Endothelial cell of umbilical vein (primary cell): ENCODE data around the gene FMN1. TPM values are rescaled to one million over a fixed set of nuclear protein-coding genes. Genes with fewer than 3 reads are reported as not detected.
A peak's percentile ranks its signal among the peaks of the same experiment; 100 is the strongest.

Experiments used
- BruUV-seq: library from RNA; stranded (reverse); fragments of 400-500 nt; replicated peaks from 2 replicates; lab custom pipeline; 2021; lab: Mats Ljungman, UMichigan
- CTCF ChIA-PET: fragments of 300-600, 350-600 bp; sonication (Branson Sonifier 250); formaldehyde crosslinking; loops from one replicate; lab custom pipeline; 2021; ENCODE audit warnings: antibody characterized with exemption, inconsistent platforms; lab: Charles Lee
- POLR2A ChIA-PET: fragments of 300-600, 350-600 bp; sonication (Branson Sonifier 250); formaldehyde crosslinking; loops from one replicate; lab custom pipeline; 2021; ENCODE audit warnings: antibody characterized with exemption, inconsistent platforms; lab: Charles Lee
- DNase-seq: peaks from one replicate; pipeline ENCODE4 v3.0.0-alpha.2; 2011; ENCODE audit warnings: low read depth, low spot score
- FAIRE-seq: peaks from 2 replicates; lab custom pipeline; 2011; peaks lifted over from hg19 to GRCh38; lab: Jason Lieb, UNC
- H2AFZ ChIP-seq: 2 replicates; pipeline ENCODE4 v1.6.0; 2012; ENCODE audit warnings: low read depth, low read length, control low read depth, inconsistent platforms
- H3K27ac ChIP-seq: 2 replicates; pipeline ENCODE4 v1.5.1; 2011; ENCODE audit warnings: low read depth, mild to moderate bottlenecking, control low read depth, low read length, moderate library complexity; ENCODE audit not compliant: insufficient read depth
- H3K27me3 ChIP-seq, 2 experiments: 2 replicates each; pipeline versions ENCODE4 v1.6.0 to v1.6.1; 2011; ENCODE audit warnings: low read length in 2 of 2, mixed read lengths in 1 of 2; ENCODE audit not compliant: control insufficient read depth in 2 of 2, insufficient read depth in 2 of 2
- H3K36me3 ChIP-seq, 2 experiments: 2 replicates in 1 of 2; 3 replicates in 1 of 2; pipeline ENCODE4 v1.5.1; 2011; ENCODE audit warnings: low read length in 2 of 2, mild to moderate bottlenecking in 1 of 2, moderate library complexity in 1 of 2; ENCODE audit not compliant: control insufficient read depth in 2 of 2, insufficient read depth in 2 of 2; ENCODE audit errors: extremely low read depth in 1 of 2
- H3K4me1 ChIP-seq: 3 replicates; pipeline ENCODE4 v1.5.1; 2011; ENCODE audit warnings: mild to moderate bottlenecking, low read length; ENCODE audit not compliant: control insufficient read depth, insufficient read depth; ENCODE audit errors: extremely low read depth
- H3K4me2 ChIP-seq: 2 replicates; pipeline ENCODE4 v1.6.1; 2011; ENCODE audit warnings: low read length, control low read depth, mixed read lengths; ENCODE audit not compliant: insufficient read depth
- H3K4me3 ChIP-seq, 3 experiments: fragments of 200-600 bp in 1 of 3; sonication (generic), shearing (Covaris generic) in 1 of 3; replicated peaks in 1 of 3; 2 replicates each; pipeline ENCODE4 v1.5.1; 2011 to 2016; ENCODE audit warnings: control low read depth in 3 of 3, low read length in 3 of 3, mild to moderate bottlenecking in 2 of 3, inconsistent platforms in 1 of 3, low read depth in 1 of 3, moderate library complexity in 1 of 3; ENCODE audit not compliant: insufficient read depth in 1 of 3
- H3K79me2 ChIP-seq: 2 replicates; pipeline ENCODE4 v1.6.0; 2012; ENCODE audit warnings: low read length, inconsistent platforms; ENCODE audit not compliant: control insufficient read depth, insufficient read depth
- H3K9ac ChIP-seq: replicated peaks from 2 replicates; pipeline ENCODE3; 2011; ENCODE audit warnings: low read length, control low read depth; ENCODE audit not compliant: insufficient read depth; ENCODE audit errors: extremely low read depth
- H3K9me1 ChIP-seq: replicated peaks from 3 replicates; pipeline ENCODE4 v1.6.0; 2011; ENCODE audit warnings: mild to moderate bottlenecking, low read length; ENCODE audit not compliant: control insufficient read depth, insufficient read depth; ENCODE audit errors: extremely low read depth
- H3K9me3 ChIP-seq: replicated peaks from 2 replicates; pipeline ENCODE4 v1.5.1; 2012; ENCODE audit warnings: low read length, inconsistent platforms; ENCODE audit not compliant: control insufficient read depth, insufficient read depth
- H4K20me1 ChIP-seq: replicated peaks from 2 replicates; pipeline ENCODE3; 2011; ENCODE audit warnings: mild to moderate bottlenecking, low read length; ENCODE audit not compliant: control insufficient read depth, insufficient read depth; ENCODE audit errors: extremely low read depth
- EZH2 ChIP-seq: IDR thresholded peaks from 2 replicates; pipeline ENCODE4 v1.6.1; 2012; ENCODE audit warnings: borderline replicate concordance, low read depth, mild to moderate bottlenecking, moderate library complexity, low read length, inconsistent platforms; ENCODE audit not compliant: severe bottlenecking
- FOS ChIP-seq: IDR thresholded peaks from 2 replicates; pipeline ENCODE4 v1.6.1; 2011; ENCODE audit warnings: mild to moderate bottlenecking, low read length, moderate library complexity, borderline replicate concordance; ENCODE audit not compliant: insufficient read depth
- GATA2 ChIP-seq: IDR thresholded peaks from 2 replicates; pipeline ENCODE4 v1.7.0; 2011; ENCODE audit warnings: low read depth, mild to moderate bottlenecking, moderate library complexity, mixed read lengths, low read length; ENCODE audit not compliant: insufficient read length, insufficient read depth
- MAX ChIP-seq: IDR thresholded peaks from 2 replicates; pipeline ENCODE4 v1.6.1; 2011; ENCODE audit not compliant: insufficient read depth, insufficient read length
- MYC ChIP-seq: IDR thresholded peaks from one replicate; pipeline ENCODE4 v1.6.1; 2011; ENCODE audit warnings: mild to moderate bottlenecking, low read depth, low read length
- POLR2AphosphoS5 ChIP-seq: IDR thresholded peaks from 2 replicates; pipeline ENCODE4 v1.6.1; 2012; ENCODE audit warnings: low read depth, mild to moderate bottlenecking, control low read depth, low read length, moderate library complexity; ENCODE audit not compliant: insufficient read depth
- dilution Hi-C: fragments of 300-500 bp; cut with MboI; formaldehyde crosslinking; loops from one replicate; pipeline ENCODE4 v1.15.0; 2019; ENCODE audit warnings: low sequenced_read_pairs; ENCODE audit not compliant: extremely low pct_ligation_motif_present
- intact Hi-C: fragments of 100-400 bp; cut with micrococcal nuclease; formaldehyde crosslinking; loops from one replicate; pipeline ENCODE4 v1.10.0; 2022
- polyA plus RNA-seq, 4 experiments: library from polyadenylated mRNA; depleted of rRNA in 3 of 4; stranded (reverse) in 3 of 4; unstranded in 1 of 4; fragments of >200 nt; gene quantifications; 2 replicates each; pipeline versions ENCODE4 v1.2.1 to v1.2.3, GENCODE V29; 2011 to 2012; ENCODE audit warnings: missing spikeins in 1 of 4
- total RNA-seq: library from RNA; stranded (reverse); gene quantifications from 2 replicates; pipeline ENCODE4 v1.2.3, GENCODE V29; 2021

FMN1 gene
- total and polyA plus RNA-seq, 2 donors (not counting 3 experiments of a cell fraction or from before 2014, with no cell fraction given) = 0.01 to 0.29 TPM

GRCh38 chr15:32867313-32867626, 327.2 kb downstream of the FMN1 start:
- peak; percentile 66 for FAIRE-seq
- no peak for TF ChIP-seq POLR2AphosphoS5
- peak; percentile 41 for TF ChIP-seq FOS
- H3K9me3 ChIP-seq = no peaks in the 10 kb centered on the region
- peak overlapping the region; percentile 77 for H2AFZ ChIP-seq
- peaks cover 4% of the 10 kb centered on the region for H3K4me1 ChIP-seq
- DNase-seq = no peak
- no peak overlapping the region for H3K9ac ChIP-seq
- H3K36me3 ChIP-seq = no peaks in the 10 kb centered on the region
- no peaks in the 10 kb centered on the region for H4K20me1 ChIP-seq
- H3K4me2 ChIP-seq = no peak overlapping the region
- ChIA-PET POLR2A (no interaction called here), CTCF (interaction anchor here (0.6 to 1.9 kb wide), 4 partner anchors 8 to 1476 kb away, joined by 3 to 6 read pairs (median 3); partner anchors contain the start of genes NOP10 and NUTM1)
- dilution Hi-C loops (no loop called here), intact Hi-C loops (loop anchor here (1.0 kb wide), 1 partner anchor 10 kb away; no protein-coding TSS in a partner anchor)
- H3K9me1 ChIP-seq = no peaks in the 10 kb centered on the region
- H3K27me3 ChIP-seq = no peaks in the 10 kb centered on the region
- H3K27ac ChIP-seq = no peak overlapping the region
- no peak overlapping the region for H3K4me3 ChIP-seq
- H3K79me2 ChIP-seq = no peaks in the 10 kb centered on the region
- no TSS peak for BruUV-seq

DNA sequence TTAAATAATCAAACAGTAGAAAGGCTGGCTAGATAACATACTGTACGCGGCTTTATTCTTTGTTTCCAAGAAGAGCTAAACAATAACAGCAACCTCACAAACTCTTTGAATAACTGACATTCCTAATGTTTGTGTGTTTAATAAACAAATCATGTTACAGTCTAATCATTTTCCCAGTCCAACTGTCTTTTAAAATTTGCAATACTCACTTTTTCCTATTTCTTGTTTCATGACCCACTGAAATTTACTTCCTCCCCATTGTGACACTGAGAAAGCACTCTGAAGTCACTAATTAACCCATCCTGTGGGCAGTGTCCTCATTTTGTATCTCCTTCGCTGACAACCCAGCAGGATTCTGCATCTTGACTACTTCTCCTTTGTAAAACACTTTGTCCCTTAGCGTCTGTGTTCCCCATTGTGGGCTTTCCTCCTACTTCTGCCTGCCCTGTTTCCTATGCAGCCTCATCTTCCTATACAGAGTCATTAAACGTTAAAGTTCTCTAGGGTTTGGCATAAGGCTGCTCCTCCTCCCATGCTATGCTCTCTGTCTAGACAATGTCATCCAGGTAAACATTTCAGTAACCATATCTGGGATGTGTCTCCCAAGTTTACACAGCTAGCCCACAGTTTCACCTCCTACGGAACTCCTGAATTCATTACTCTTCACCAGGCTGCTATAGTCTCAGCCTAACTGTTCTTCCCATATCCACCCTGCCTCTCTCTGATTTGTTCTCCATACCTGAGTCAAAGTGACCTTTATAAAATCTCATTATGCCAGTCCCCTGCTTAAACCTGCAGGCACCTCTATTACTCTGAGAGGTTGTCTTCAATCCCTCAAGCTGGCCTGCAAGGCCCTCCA, 327.8 kb downstream of the FMN1 start:
- no peak overlapping the region for H3K4me2 ChIP-seq
- no peaks in the 10 kb centered on the region for H3K27me3 ChIP-seq
- H3K79me2 ChIP-seq = no peaks in the 10 kb centered on the region
- H3K9me3 ChIP-seq = no peaks in the 10 kb centered on the region
- ChIA-PET POLR2A (no interaction called here), CTCF (interaction anchor here (0.6 to 1.9 kb wide), 6 partner anchors 9 to 1477 kb away, joined by 3 to 6 read pairs (median 3); partner anchors contain the start of genes NOP10 and NUTM1)
- no peak overlapping the region for H3K4me3 ChIP-seq
- no peaks in the 10 kb centered on the region for H3K9me1 ChIP-seq
- H3K27ac ChIP-seq = no peak overlapping the region
- H2AFZ ChIP-seq = peak overlapping the region; percentile 77
- no peaks in the 10 kb centered on the region for H3K36me3 ChIP-seq
- TF ChIP-seq MYC (no peak), EZH2 (no peak), FOS (no peak), MAX (no peak), POLR2AphosphoS5 (no peak), GATA2 (no peak)
- DNase-seq (no peak), FAIRE-seq (no peak)
- dilution Hi-C loops = no loop called here
- H3K4me1 ChIP-seq = peaks cover 4% of the 10 kb centered on the region
- H4K20me1 ChIP-seq = no peaks in the 10 kb centered on the region
- no peak overlapping the region for H3K9ac ChIP-seq
- no TSS peak for BruUV-seq
- intact Hi-C loops = loop anchor here (1.0 kb wide), 1 partner anchor 11 kb away; no protein-coding TSS in a partner anchor
